Small intestine (tissue), 7 donors: ENCODE results near the gene RAD51B. TPM values are rescaled to one million over a fixed set of nuclear protein-coding genes. Genes with fewer than 3 reads are reported as not detected.

Source experiments
- DNase-seq, 2 donors: peaks; one replicate each; pipeline versions ENCODE4 v3.0.0 to v3.0.0-alpha.2; 2013
- FAIRE-seq: peaks from 2 replicates; lab custom pipeline; 2012; peaks lifted over from hg19 to GRCh38; lab: Jason Lieb, UNC
- H3K27ac ChIP-seq, 3 donors: one replicate each; pipeline ENCODE4 v1.5.1; 2013; ENCODE audit warnings: low read length in 2 of 3, mild to moderate bottlenecking in 2 of 3, control low read depth in 1 of 3, inconsistent platforms in 1 of 3, low read depth in 1 of 3, moderate library complexity in 1 of 3
- H3K27me3 ChIP-seq, 3 donors: one replicate each; pipeline ENCODE4 v1.6.1; 2013; ENCODE audit warnings: low read length in 3 of 3, inconsistent platforms in 1 of 3; ENCODE audit not compliant: control insufficient read depth in 3 of 3, insufficient read depth in 3 of 3
- H3K36me3 ChIP-seq, 3 donors: one replicate each; pipeline ENCODE4 v1.6.1; 2013; ENCODE audit warnings: low read length in 3 of 3, inconsistent platforms in 1 of 3, low read depth in 1 of 3, mild to moderate bottlenecking in 1 of 3, moderate library complexity in 1 of 3; ENCODE audit not compliant: control insufficient read depth in 3 of 3, insufficient read depth in 2 of 3
- H3K4me1 ChIP-seq, 3 donors: one replicate each; pipeline ENCODE4 v1.6.1; 2013; ENCODE audit warnings: low read length in 2 of 3, inconsistent platforms in 1 of 3, low read depth in 1 of 3, mild to moderate bottlenecking in 1 of 3, moderate library complexity in 1 of 3; ENCODE audit not compliant: control insufficient read depth in 3 of 3, insufficient read depth in 2 of 3
- H3K4me3 ChIP-seq, 3 donors: one replicate each; pipeline ENCODE4 v1.5.1; 2013; ENCODE audit warnings: low read length in 3 of 3, control low read depth in 1 of 3, inconsistent platforms in 1 of 3, low read depth in 1 of 3, mild to moderate bottlenecking in 1 of 3, moderate library complexity in 1 of 3
- H3K9me3 ChIP-seq, 2 donors: one replicate each; pipeline ENCODE4 v1.6.1; 2013; ENCODE audit warnings: low read depth in 1 of 2, low read length in 1 of 2; ENCODE audit not compliant: control insufficient read depth in 2 of 2, insufficient read depth in 1 of 2
- WGBS, 3 donors: extraction: QIAGEN DNeasy Blood & Tissue Kit; methylation state at CpG; one replicate each; pipeline ENCODE4 v1.1.7; 2013; 5-methylcytosine and 5-hydroxymethylcytosine counted together
- polyA plus RNA-seq, 4 donors: library from polyadenylated mRNA; stranded (reverse) in 3 of 4; unstranded in 1 of 4; fragments of 200-250 nt in 3 of 4; fragments of 120-200 nt in 1 of 4; gene quantifications; one replicate each; pipeline versions ENCODE4 v1.2.1 to v1.2.3, GENCODE V29; 2013
- donor health status: healthy with polysubstance abuse.
- donor health status: control.
- donor health status: control.
- donor health status: Bipolar disorder and iron deficiency.
- donor health status: healthy.

Gene RAD51B
- polyA plus RNA-seq, 4 donors = 1.1 to 9.0 (median 4.1) TPM

DNA sequence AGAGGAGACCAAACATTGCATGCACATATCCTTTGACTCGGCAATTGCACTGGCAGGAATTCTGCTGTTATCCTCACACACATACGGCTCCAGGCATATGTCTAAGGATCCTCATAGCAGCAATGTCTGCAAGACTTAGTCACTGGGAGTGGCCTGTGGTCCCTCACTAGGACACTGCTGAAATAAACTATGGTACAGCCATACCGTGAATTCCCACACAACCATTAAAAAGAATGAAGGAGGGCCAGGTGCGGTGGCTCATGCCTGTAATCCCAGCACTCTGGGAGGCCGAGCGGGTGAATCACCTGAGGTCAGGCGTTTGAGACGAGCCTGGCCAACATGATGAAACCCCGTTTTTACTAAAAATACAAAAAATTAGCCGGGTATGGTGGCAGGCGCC, 868.2 kb downstream of the RAD51B start:
- 88 to 94% (median 91%) methylated on average over 11 of the region's 11 CpGs for WGBS, 3 donors
- no peak overlapping the region for H3K27ac ChIP-seq
- peaks cover 0 to 3% (median 0%) of the 10 kb centered on the region in 3 donors for H3K36me3 ChIP-seq
- no peak for DNase-seq
- no peak for FAIRE-seq
- H3K27me3 ChIP-seq = no peaks in the 10 kb centered on the region
- no peak overlapping the region for H3K4me3 ChIP-seq
- H3K9me3 ChIP-seq = no peaks in the 10 kb centered on the region
- H3K4me1 ChIP-seq = peaks cover 0 to 60% (median 4%) of the 10 kb centered on the region in 3 donors

- FAIRE-seq = no peak
- Histone ChIP-seq H3K27me3 (no peaks in the 10 kb centered on the region), H3K9me3 (no peaks in the 10 kb centered on the region), H3K36me3 (peaks cover 0 to 3% (median 0%) of the 10 kb centered on the region in 3 donors), H3K27ac (no peak overlapping the region), H3K4me1 (peaks cover 0 to 59% (median 0%) of the 10 kb centered on the region in 3 donors), H3K4me3 (no peak overlapping the region)
- DNase-seq = no peak
- 55 to 72% (median 70%) methylated on average over 9 of the region's 9 CpGs for WGBS, 3 donors
Measured at GRCh38 chr14:68688872-68689371, 869.3 kb downstream of the RAD51B start.

GRCh38 chr14:68689511-68689910, 869.9 kb downstream of the RAD51B start:
- Histone ChIP-seq H3K4me3 (no peak overlapping the region), H3K4me1 (peaks cover 0 to 53% (median 0%) of the 10 kb centered on the region in 3 donors), H3K36me3 (peaks cover 0 to 3% (median 0%) of the 10 kb centered on the region in 3 donors), H3K9me3 (no peaks in the 10 kb centered on the region), H3K27ac (no peak overlapping the region), H3K27me3 (no peaks in the 10 kb centered on the region)
- WGBS, 3 donors = 77 to 83% (median 81%) methylated on average over 5 of the region's 5 CpGs
- FAIRE-seq (no peak), DNase-seq (no peak)

- H3K4me1 ChIP-seq = peaks cover 0 to 45% (median 0%) of the 10 kb centered on the region in 3 donors
- FAIRE-seq = no peak
- no peaks in the 10 kb centered on the region for H3K9me3 ChIP-seq
- no peak overlapping the region for H3K4me3 ChIP-seq
- H3K27me3 ChIP-seq = no peaks in the 10 kb centered on the region
- peaks cover 0 to 3% (median 0%) of the 10 kb centered on the region in 3 donors for H3K36me3 ChIP-seq
- WGBS, 3 donors = 94 to 96% (median 95%) methylated on average over 13 of the region's 13 CpGs
- DNase-seq = no peak
- H3K27ac ChIP-seq = no peak overlapping the region
Measured at GRCh38 chr14:68690089-68690958, 870.7 kb downstream of the RAD51B start.

- Histone ChIP-seq H3K4me3 (no peak overlapping the region), H3K4me1 (peaks cover 0 to 36% (median 0%) of the 10 kb centered on the region in 3 donors), H3K9me3 (no peaks in the 10 kb centered on the region), H3K36me3 (peaks cover 0 to 3% (median 0%) of the 10 kb centered on the region in 3 donors), H3K27ac (no peak overlapping the region), H3K27me3 (no peaks in the 10 kb centered on the region)
- DNase-seq = no peak
- FAIRE-seq = no peak
- 92 to 96% (median 92%) methylated on average over 24 of the region's 24 CpGs for WGBS, 3 donors
Measured at GRCh38 chr14:68691031-68691791, 871.6 kb downstream of the RAD51B start.

GRCh38 chr14:68691792-68692118, 872.2 kb downstream of the RAD51B start:
- no peak overlapping the region for H3K27ac ChIP-seq
- H3K4me3 ChIP-seq = no peak overlapping the region
- no peaks in the 10 kb centered on the region for H3K9me3 ChIP-seq
- H3K36me3 ChIP-seq = peaks cover 0 to 3% (median 0%) of the 10 kb centered on the region in 3 donors
- peaks cover 0 to 30% (median 0%) of the 10 kb centered on the region in 3 donors for H3K4me1 ChIP-seq
- no peak for FAIRE-seq
- H3K27me3 ChIP-seq = no peaks in the 10 kb centered on the region
- no peak for DNase-seq
- WGBS, 3 donors = 76 to 92% (median 79%) methylated on average over 3 of the region's 3 CpGs

DNA sequence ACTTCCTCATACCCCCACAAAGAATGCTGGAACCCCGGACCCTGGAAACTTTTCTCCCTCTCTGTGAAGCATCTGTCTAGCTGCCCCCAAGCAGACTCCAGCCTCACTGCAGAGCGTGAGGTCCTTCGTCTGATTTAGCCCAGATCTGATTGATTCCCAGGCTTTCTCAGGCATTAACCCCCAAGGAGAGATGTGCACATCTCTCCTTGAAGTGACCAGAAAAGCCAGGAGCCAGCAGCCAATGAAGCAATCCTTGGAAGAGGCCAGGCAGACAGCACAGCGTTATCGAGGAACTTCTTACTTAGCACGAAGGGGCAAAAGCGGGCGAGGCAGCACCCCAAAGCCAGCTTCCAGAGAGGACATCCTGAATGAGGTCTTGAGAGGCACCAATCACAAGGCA, 872.6 kb downstream of the RAD51B start:
- Histone ChIP-seq H3K9me3 (no peaks in the 10 kb centered on the region), H3K27ac (no peak overlapping the region), H3K36me3 (peaks cover 0 to 3% (median 0%) of the 10 kb centered on the region in 3 donors), H3K4me1 (peaks cover 0 to 28% (median 0%) of the 10 kb centered on the region in 3 donors), H3K4me3 (no peak overlapping the region), H3K27me3 (no peaks in the 10 kb centered on the region)
- FAIRE-seq = no peak
- no peak for DNase-seq
- 89 to 91% (median 89%) methylated on average over 8 of the region's 8 CpGs for WGBS, 3 donors
